Measurements from ENCODE around the gene CLEC2L. TPM values are rescaled to one million over a fixed set of nuclear protein-coding genes. Genes with fewer than 3 reads are reported as not detected.
A peak's percentile ranks its signal among the peaks of the same experiment; 100 is the strongest.

The CLEC2L gene
- polyA plus RNA-seq, 3 donors = not detected

GRCh38 chr7:139566075-139566474 lies 42.6 kb downstream of the CLEC2L start:
- Histone ChIP-seq H3K27me3 (ENCODE audit: control insufficient read depth in 2 of 2, insufficient read depth in 2 of 2, low read length in 2 of 2) (no peaks in the 10 kb centered on the region), H3K9ac (ENCODE audit: insufficient read depth, low read length, poor library complexity, severe bottlenecking) (no peak overlapping the region), H3K9me3 (replicated peaks in 1 of 2; ENCODE audit: control insufficient read depth in 1 of 2, insufficient read depth in 1 of 2, low read length in 2 of 2) (no peaks in the 10 kb centered on the region), H3K4me1 (ENCODE audit: control insufficient read depth in 1 of 2, insufficient read depth in 2 of 2, low read length in 2 of 2) (peaks cover 5 to 14% of the 10 kb centered on the region in 2 donors), H3K27ac (ENCODE audit: low read depth in 1 of 2, low read length in 2 of 2) (peak overlapping the region in 1 of 2 donors; percentile 31), H3K4me2 (replicated peaks; ENCODE audit: extremely low read depth, low read length, poor library complexity, severe bottlenecking) (no peak overlapping the region), H3K36me3 (replicated peaks in 1 of 2; ENCODE audit: control insufficient read depth in 1 of 2, insufficient read depth in 2 of 2, low read length in 2 of 2) (peaks cover 26 to 53% of the 10 kb centered on the region in 2 donors), H3K4me3 (replicated peaks in 1 of 3; ENCODE audit: low read depth in 2 of 3, low read length in 3 of 3) (no peak overlapping the region), H2AFZ (ENCODE audit: insufficient read depth, low read depth, low read length, poor library complexity, severe bottlenecking) (no peak overlapping the region), H3K79me2 (ENCODE audit: insufficient read depth, low read length) (no peaks in the 10 kb centered on the region), H4K20me1 (ENCODE audit: insufficient read depth, low read length) (peaks cover 12% of the 10 kb centered on the region)
- no peak overlapping the region for H3K4me3 Mint-ChIP-seq
- peak overlapping the region in 1 of 7 donors; percentile 37 for H3K27ac Mint-ChIP-seq
- 100% methylated on average over 3 of the region's 6 CpGs for WGBS (ENCODE audit: insufficient coverage)
- H3K27me3 Mint-ChIP-seq (ENCODE audit: low read depth in 3 of 3) = peaks cover 0 to 2% (median 0%) of the 10 kb centered on the region in 3 donors
- TF ChIP-seq CTCF (IDR thresholded peaks at IDR 0.05) = no peak
- H3K4me1 Mint-ChIP-seq = peaks cover 30% of the 10 kb centered on the region
- peaks cover 45 to 71% of the 10 kb centered on the region in 2 donors for H3K36me3 Mint-ChIP-seq
- intact Hi-C loops (cut with micrococcal nuclease) = no loop called here
- no peaks in the 10 kb centered on the region for H3K9me3 Mint-ChIP-seq
- no peak for DNase-seq

GRCh38 chr7:139566736-139567646 lies 43.5 kb downstream of the CLEC2L start:
- H3K4me3 ChIP-seq (replicated peaks in 1 of 3; ENCODE audit: low read depth in 2 of 3, low read length in 3 of 3) = no peak overlapping the region
- 91% methylated on average over 9 of the region's 15 CpGs for WGBS (ENCODE audit: insufficient coverage)
- Mint-ChIP-seq H3K4me3 (no peak overlapping the region), H3K27ac (peak overlapping the region in 1 of 7 donors; percentile 14), H3K36me3 (peaks cover 52 to 75% of the 10 kb centered on the region in 2 donors), H3K9me3 (no peaks in the 10 kb centered on the region), H3K4me1 (peaks cover 30% of the 10 kb centered on the region), H3K27me3 (ENCODE audit: low read depth in 3 of 3) (peaks cover 0 to 2% (median 0%) of the 10 kb centered on the region in 3 donors)
- TF ChIP-seq CTCF (IDR thresholded peaks at IDR 0.05) = no peak
- no peak overlapping the region for H3K4me2 ChIP-seq (replicated peaks; ENCODE audit: extremely low read depth, low read length, poor library complexity, severe bottlenecking)
- DNase-seq = no peak
- H3K27me3 ChIP-seq (ENCODE audit: control insufficient read depth in 2 of 2, insufficient read depth in 2 of 2, low read length in 2 of 2) = no peaks in the 10 kb centered on the region
- H3K9me3 ChIP-seq (replicated peaks in 1 of 2; ENCODE audit: control insufficient read depth in 1 of 2, insufficient read depth in 1 of 2, low read length in 2 of 2) = no peaks in the 10 kb centered on the region
- no peak overlapping the region for H3K27ac ChIP-seq (ENCODE audit: low read depth in 1 of 2, low read length in 2 of 2)
- H3K4me1 ChIP-seq (ENCODE audit: control insufficient read depth in 1 of 2, insufficient read depth in 2 of 2, low read length in 2 of 2) = peaks cover 5 to 14% of the 10 kb centered on the region in 2 donors
- no peak overlapping the region for H2AFZ ChIP-seq (ENCODE audit: insufficient read depth, low read depth, low read length, poor library complexity, severe bottlenecking)
- peaks cover 32 to 62% of the 10 kb centered on the region in 2 donors for H3K36me3 ChIP-seq (replicated peaks in 1 of 2; ENCODE audit: control insufficient read depth in 1 of 2, insufficient read depth in 2 of 2, low read length in 2 of 2)
- no peaks in the 10 kb centered on the region for H3K79me2 ChIP-seq (ENCODE audit: insufficient read depth, low read length)
- intact Hi-C loops (cut with micrococcal nuclease) = no loop called here
- H3K9ac ChIP-seq (ENCODE audit: insufficient read depth, low read length, poor library complexity, severe bottlenecking) = no peak overlapping the region
- H4K20me1 ChIP-seq (ENCODE audit: insufficient read depth, low read length) = peaks cover 12% of the 10 kb centered on the region
